Thoracic aorta (tissue), 2 donors: Measurements from ENCODE around the gene KLHL29. TPM values are rescaled to one million over a fixed set of nuclear protein-coding genes. Genes with fewer than 3 reads are reported as not detected.

Experiments
- ATAC-seq: fragments of 150-250 bp; one replicate; pipeline ENCODE4 v1.8.0; 2017; ENCODE audit warnings: low read depth; ENCODE audit not compliant: insufficient number of reproducible peaks, low FRiP score
- DNase-seq: peaks from one replicate; pipeline ENCODE4 v3.0.0-alpha.2; 2020; ENCODE audit warnings: low spot score
- H3K27ac ChIP-seq, 2 donors: fragments of 200-600 bp; sonication (generic); 1 replicate in 1 of 2; 2 replicates in 1 of 2; pipeline ENCODE4 v1.5.1; 2016; ENCODE audit warnings: mild to moderate bottlenecking in 2 of 2, moderate library complexity in 2 of 2
- H3K27me3 ChIP-seq: fragments of 200-600 bp; sonication (generic); replicated peaks from 2 replicates; pipeline ENCODE4 v1.6.0; 2016; ENCODE audit warnings: mild to moderate bottlenecking; ENCODE audit not compliant: insufficient read depth
- H3K36me3 ChIP-seq: fragments of 200-600 bp; sonication (generic); one replicate; pipeline ENCODE4 v1.5.1; 2016
- H3K4me1 ChIP-seq, 2 donors: fragments of 200-600 bp; sonication (generic); 1 replicate in 1 of 2; 2 replicates in 1 of 2; pipeline versions ENCODE4 v1.5.1 to v1.6.0; 2016; ENCODE audit warnings: low read depth in 2 of 2, mild to moderate bottlenecking in 1 of 2; ENCODE audit not compliant: control insufficient read depth in 1 of 2
- H3K4me3 ChIP-seq: fragments of 200-600 bp; sonication (generic); 2 replicates; pipeline ENCODE4 v1.5.1; 2016; ENCODE audit warnings: mild to moderate bottlenecking
- H3K9me3 ChIP-seq: fragments of 200-600 bp; sonication (generic); 2 replicates; pipeline ENCODE4 v1.5.1; 2016
- total RNA-seq, 2 donors: library from RNA; depleted of rRNA; stranded (reverse); fragments of >200 nt; gene quantifications; one replicate each; pipeline versions ENCODE4 v1.1.0 to v1.2.3, GENCODE V29; 2016
- TF ChIP-seq, protein P1 (sequence below): fragments of 200-600 bp; sonication (generic); IDR thresholded peaks from one replicate; pipeline ENCODE4 v1.5.1; 2019; ENCODE audit warnings: antibody characterized with exemption

Gene KLHL29
- total RNA-seq, 2 donors from 2014 or later, result 18.5 to 24.4 TPM

DNA sequence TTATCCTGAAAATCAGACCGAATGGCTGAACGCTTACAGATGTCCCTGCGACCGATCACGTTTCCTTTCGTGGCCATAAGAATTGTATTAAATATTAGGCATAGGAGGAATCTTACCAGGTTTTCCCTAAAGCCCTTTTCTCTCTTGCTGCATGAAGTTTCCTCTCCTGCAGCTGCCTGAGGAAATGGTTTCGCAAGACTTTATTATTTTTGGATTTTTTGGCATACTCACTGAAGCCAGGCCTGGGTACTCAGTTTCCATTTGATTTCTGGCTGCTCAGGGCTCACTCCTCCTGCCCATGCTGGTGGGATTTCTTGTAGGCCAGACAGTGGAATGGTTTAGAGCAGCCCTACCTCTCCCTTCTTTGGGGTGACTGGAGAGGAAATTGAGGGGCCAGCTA lies 114.0 kb downstream of the KLHL29 start:
- H3K36me3 ChIP-seq, result no peaks in the 10 kb centered on the region
- H3K27me3 ChIP-seq, result no peaks in the 10 kb centered on the region
- H3K4me3 ChIP-seq, result no peak overlapping the region
- peaks cover 40 to 62% of the 10 kb centered on the region in 2 donors for H3K4me1 ChIP-seq
- TF ChIP-seq, protein P1, sequence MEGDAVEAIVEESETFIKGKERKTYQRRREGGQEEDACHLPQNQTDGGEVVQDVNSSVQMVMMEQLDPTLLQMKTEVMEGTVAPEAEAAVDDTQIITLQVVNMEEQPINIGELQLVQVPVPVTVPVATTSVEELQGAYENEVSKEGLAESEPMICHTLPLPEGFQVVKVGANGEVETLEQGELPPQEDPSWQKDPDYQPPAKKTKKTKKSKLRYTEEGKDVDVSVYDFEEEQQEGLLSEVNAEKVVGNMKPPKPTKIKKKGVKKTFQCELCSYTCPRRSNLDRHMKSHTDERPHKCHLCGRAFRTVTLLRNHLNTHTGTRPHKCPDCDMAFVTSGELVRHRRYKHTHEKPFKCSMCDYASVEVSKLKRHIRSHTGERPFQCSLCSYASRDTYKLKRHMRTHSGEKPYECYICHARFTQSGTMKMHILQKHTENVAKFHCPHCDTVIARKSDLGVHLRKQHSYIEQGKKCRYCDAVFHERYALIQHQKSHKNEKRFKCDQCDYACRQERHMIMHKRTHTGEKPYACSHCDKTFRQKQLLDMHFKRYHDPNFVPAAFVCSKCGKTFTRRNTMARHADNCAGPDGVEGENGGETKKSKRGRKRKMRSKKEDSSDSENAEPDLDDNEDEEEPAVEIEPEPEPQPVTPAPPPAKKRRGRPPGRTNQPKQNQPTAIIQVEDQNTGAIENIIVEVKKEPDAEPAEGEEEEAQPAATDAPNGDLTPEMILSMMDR, result no peak
- ATAC-seq (no peak), DNase-seq (no peak)
- H3K9me3 ChIP-seq, result no peaks in the 10 kb centered on the region
- peak overlapping the region in 1 of 2 donors; percentile 57 for H3K27ac ChIP-seq

DNA sequence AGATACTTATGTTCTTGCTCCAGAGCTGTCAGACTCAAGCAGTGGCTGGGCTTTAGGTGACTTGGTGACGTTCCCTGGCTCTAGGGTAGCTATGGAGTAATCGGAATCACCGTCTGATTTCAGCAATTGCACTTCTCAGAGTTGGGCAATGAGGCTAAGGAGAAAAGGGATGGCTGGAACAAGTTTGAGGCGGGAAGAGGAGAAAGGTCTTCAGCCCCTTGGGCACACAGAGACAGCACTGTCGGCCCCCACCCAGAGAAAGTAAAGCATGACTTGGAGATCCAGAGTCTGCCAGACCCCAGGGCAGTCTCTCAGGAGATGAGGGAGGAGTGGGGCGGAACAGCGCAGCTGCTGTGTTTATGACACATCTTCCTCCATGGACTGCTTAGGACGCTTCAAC lies 114.5 kb downstream of the KLHL29 start:
- H3K36me3 ChIP-seq, result no peaks in the 10 kb centered on the region
- no peak for ATAC-seq

DNA sequence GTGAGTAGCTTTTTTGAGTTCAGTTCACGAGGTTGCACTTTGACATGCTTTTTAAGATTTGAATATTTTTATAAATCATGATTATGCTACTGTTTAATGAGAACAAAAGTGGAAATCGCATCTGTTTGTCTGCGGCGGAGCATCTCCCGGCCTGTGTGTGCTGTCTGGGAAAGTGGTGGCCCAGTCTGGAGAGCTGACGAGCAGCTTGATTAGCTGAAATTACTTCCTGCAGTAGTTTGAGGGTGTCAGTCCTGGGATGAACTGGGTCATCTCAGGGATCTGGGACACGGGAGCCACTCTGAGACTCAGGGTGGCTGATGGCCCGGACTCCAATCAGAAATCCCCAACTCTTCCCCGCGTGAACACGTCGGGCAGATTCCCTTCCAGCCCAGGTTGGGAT lies 115.9 kb downstream of the KLHL29 start:
- Histone ChIP-seq H3K4me3 (no peak overlapping the region), H3K9me3 (no peaks in the 10 kb centered on the region), H3K27ac (no peak overlapping the region), H3K27me3 (no peaks in the 10 kb centered on the region), H3K36me3 (no peaks in the 10 kb centered on the region), H3K4me1 (peaks cover 34 to 61% of the 10 kb centered on the region in 2 donors)
- no peak for ATAC-seq
- DNase-seq, result no peak
- TF ChIP-seq, protein P1, result no peak

More for the DNA sequence above, 114.5 kb downstream of the KLHL29 start:
- peak overlapping the region in 1 of 2 donors; percentile 57 for H3K27ac ChIP-seq
- DNase-seq, result no peak
- peaks cover 40 to 66% of the 10 kb centered on the region in 2 donors for H3K4me1 ChIP-seq
- TF ChIP-seq, protein P1, result no peak
- H3K9me3 ChIP-seq, result no peaks in the 10 kb centered on the region
- no peak overlapping the region for H3K4me3 ChIP-seq
- H3K27me3 ChIP-seq, result no peaks in the 10 kb centered on the region

DNA sequence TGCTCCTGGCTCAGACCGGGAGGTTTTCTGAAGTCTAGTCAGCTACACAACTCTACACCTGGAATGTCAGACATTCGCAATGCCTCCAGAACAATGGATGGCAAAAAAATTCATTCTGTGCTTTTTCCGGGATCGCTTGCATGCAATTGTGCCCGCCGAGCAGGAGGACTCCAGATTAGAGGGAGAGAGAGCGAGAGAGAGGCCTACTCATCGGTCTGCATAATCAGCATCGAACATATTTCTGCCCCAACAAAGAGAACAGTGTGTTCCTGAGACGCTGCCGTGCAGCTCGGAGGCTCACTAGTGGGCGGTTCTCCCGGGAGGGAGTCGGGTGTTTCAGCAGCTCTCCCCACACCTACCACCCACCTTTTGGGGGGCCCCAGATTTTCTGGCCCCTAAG lies 117.1 kb downstream of the KLHL29 start:
- DNase-seq, result no peak
- Histone ChIP-seq H3K9me3 (no peaks in the 10 kb centered on the region), H3K27me3 (no peaks in the 10 kb centered on the region), H3K4me1 (peaks cover 31 to 58% of the 10 kb centered on the region in 2 donors), H3K36me3 (no peaks in the 10 kb centered on the region), H3K4me3 (no peak overlapping the region), H3K27ac (no peak overlapping the region)
- TF ChIP-seq, protein P1, result no peak
- ATAC-seq, result no peak

DNA sequence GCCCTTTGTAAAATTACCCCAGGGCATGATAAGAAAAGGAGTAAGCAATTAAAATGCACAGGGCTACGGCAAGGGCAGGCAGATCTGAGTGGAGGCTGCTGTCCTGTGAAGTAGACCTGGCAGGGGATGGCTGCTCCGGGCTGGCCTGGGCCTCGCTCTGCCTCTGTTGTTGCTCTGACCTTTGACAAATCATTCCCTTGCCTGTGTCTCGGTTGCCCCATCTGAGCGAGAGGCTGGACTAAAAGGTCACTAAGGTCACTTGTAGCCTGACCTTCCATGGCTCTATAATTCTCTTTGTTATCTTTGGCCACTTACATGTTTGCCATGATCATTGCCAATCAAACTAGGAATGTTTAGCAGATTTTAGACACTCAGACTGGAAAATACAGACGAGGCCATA lies 118.1 kb downstream of the KLHL29 start:
- no peak for DNase-seq
- Histone ChIP-seq H3K4me3 (no peak overlapping the region), H3K9me3 (no peaks in the 10 kb centered on the region), H3K27me3 (no peaks in the 10 kb centered on the region), H3K4me1 (peaks cover 23 to 58% of the 10 kb centered on the region in 2 donors), H3K36me3 (no peaks in the 10 kb centered on the region), H3K27ac (no peak overlapping the region)
- TF ChIP-seq, protein P1, result no peak
- no peak for ATAC-seq
